GM12891 (cell line): ENCODE measurements around the gene SCGB1C2.

Experiments used
- POLR2A ChIP-seq: IDR thresholded peaks from 2 replicates; pipeline ENCODE4 v1.6.1; 2011; ENCODE audit warnings: low read depth, low read length, control low read depth
- POLR2AphosphoS5 ChIP-seq: IDR thresholded peaks from 2 replicates; pipeline ENCODE4 v1.6.1; 2011; ENCODE audit warnings: low read depth, low read length, control low read depth
- POU2F2 ChIP-seq: IDR thresholded peaks from 2 replicates; pipeline ENCODE4 v1.6.1; 2011; ENCODE audit warnings: low read depth, mild to moderate bottlenecking, control low read depth, low read length, moderate library complexity
- SPI1 ChIP-seq: IDR thresholded peaks from 2 replicates; pipeline ENCODE4 v1.6.1; 2011; ENCODE audit warnings: low read depth, low read length, control low read depth

DNA sequence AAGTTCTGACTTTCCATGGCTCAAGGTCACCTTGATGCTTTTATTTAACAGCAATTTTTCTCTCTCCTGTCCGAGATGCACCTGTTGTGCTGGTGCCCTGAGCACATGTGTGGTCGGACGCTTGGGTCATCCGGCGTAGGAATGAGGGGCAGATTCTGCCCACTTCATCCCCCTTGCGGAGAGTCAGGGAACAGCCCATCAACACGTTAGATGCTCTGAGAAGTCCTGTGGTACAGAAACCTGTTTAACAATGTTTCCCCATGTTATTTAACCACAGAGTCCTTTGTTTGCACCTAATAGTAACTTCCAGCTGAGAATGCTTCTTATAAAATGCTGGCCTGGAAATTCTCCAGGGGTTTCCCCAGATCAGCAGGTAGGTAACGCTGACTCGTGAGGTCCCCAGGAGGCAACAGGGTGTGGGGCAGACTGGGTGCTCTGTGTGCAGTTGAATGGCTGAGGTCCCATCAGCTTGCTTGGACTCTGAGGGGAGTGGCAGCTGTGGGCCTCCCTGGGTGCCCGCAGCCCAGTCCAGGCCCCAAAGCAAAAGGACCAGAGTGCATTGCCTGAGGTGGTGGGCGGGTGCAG, 26.2 kb downstream of the SCGB1C2 start:
- TF ChIP-seq POLR2A (no peak), SPI1 (no peak), POLR2AphosphoS5 (no peak), POU2F2 (no peak)
